ENCODE results near the gene DVL1. TPM values are rescaled to one million over a fixed set of nuclear protein-coding genes. Genes with fewer than 3 reads are reported as not detected.

The DVL1 gene
- total RNA-seq, 1 experiment from 2014 or later, result 71.0 TPM

DNA sequence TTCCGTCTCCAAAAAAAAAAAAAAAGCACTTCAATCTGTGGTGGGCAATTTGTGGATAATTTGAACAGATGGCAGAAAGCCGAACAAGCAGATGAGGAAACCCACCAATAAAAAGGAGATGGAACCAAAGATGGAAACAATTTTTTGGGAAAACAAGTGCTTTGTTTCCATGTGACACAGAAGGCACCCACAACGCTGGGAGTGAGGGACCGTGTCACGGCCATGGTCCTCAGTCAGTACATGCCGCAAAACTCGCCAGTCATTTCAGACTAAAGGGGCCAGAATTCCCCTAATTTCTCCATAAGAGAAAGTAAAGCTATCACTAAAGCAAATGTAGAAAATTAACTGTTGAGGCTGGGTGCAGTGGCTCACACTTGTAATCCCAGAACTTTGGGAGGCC, 44.9 kb upstream of the DVL1 start:
- Mint-ChIP-seq H3K36me3 (ENCODE audit: insufficient read depth in 1 of 3, low read depth in 3 of 3) (peaks cover 70 to 91% (median 83%) of the 10 kb centered on the region in 3 experiments), H3K4me3 (no peak overlapping the region), H3K4me1 (peaks cover 3 to 5% of the 10 kb centered on the region in 2 experiments; a peak in 3 of 4 replicates), H3K9me3 (peaks cover 0 to 2% of the 10 kb centered on the region in 2 experiments; a peak in 1 of 5 replicates), H3K27me3 (ENCODE audit: low read depth) (no peaks in the 10 kb centered on the region), H3K27ac (no peak overlapping the region)
- Histone ChIP-seq H2BK20ac (ENCODE audit: low read depth, low read length, poor library complexity, severe bottlenecking) (no peak overlapping the region), H3T11ph (ENCODE audit: low read length) (no peak overlapping the region), H2BK5ac (ENCODE audit: insufficient read length, low read length) (no peak overlapping the region), H3K14ac (ENCODE audit: insufficient read depth, low read length) (no peak overlapping the region), H4K91ac (ENCODE audit: insufficient read length, low read depth, low read length) (no peak overlapping the region), H3K4ac (ENCODE audit: low read depth, low read length) (no peak overlapping the region), H2BK120ac (ENCODE audit: low read depth, low read length, poor library complexity, severe bottlenecking) (no peak overlapping the region), H3K9ac (ENCODE audit: extremely low read depth, insufficient read length, low read length) (no peak overlapping the region), H4K8ac (replicated peaks; ENCODE audit: insufficient read length, low read depth, low read length) (no peak overlapping the region), H3K27me3 (ENCODE audit: insufficient read depth, low read length) (no peaks in the 10 kb centered on the region), H2AFZ (ENCODE audit: low read length) (no peak overlapping the region), H3K18ac (ENCODE audit: insufficient read length, low read depth, low read length) (no peak overlapping the region), H4K5ac (ENCODE audit: insufficient read length, low read depth, low read length) (no peak overlapping the region), H3K23ac (ENCODE audit: insufficient read length, low read depth, low read length) (no peak overlapping the region), H3K4me2 (ENCODE audit: insufficient read depth, insufficient read length, low read length) (no peak overlapping the region), H3K23me2 (ENCODE audit: insufficient read length, low read depth, low read length, poor library complexity, severe bottlenecking) (peaks cover 5% of the 10 kb centered on the region), H2AK5ac (ENCODE audit: insufficient read length, low read length) (no peak overlapping the region), H3K56ac (ENCODE audit: insufficient read length, low read depth, low read length) (no peak overlapping the region), H3K4me1 (ENCODE audit: insufficient read depth, low read length) (no peaks in the 10 kb centered on the region), H3K27ac (ENCODE audit: insufficient read length, low read depth, low read length) (no peak overlapping the region), H3K9me3 (ENCODE audit: control insufficient read depth, low read depth, low read length) (no peaks in the 10 kb centered on the region), H3K79me1 (ENCODE audit: insufficient read depth, low read depth, low read length, poor library complexity, severe bottlenecking) (peaks cover 12% of the 10 kb centered on the region), H2BK15ac (ENCODE audit: low read depth, low read length) (no peak overlapping the region), H2BK12ac (ENCODE audit: insufficient read length, low read depth, low read length) (no peak overlapping the region), H3K79me2 (ENCODE audit: insufficient read depth, low read length) (peaks cover 8% of the 10 kb centered on the region; the same call in 1 of the 2 replicates), H4K20me1 (ENCODE audit: control insufficient read depth, insufficient read depth, insufficient read length) (no peaks in the 10 kb centered on the region)
- no peak for DNase-seq
- TF ChIP-seq, protein P1, sequence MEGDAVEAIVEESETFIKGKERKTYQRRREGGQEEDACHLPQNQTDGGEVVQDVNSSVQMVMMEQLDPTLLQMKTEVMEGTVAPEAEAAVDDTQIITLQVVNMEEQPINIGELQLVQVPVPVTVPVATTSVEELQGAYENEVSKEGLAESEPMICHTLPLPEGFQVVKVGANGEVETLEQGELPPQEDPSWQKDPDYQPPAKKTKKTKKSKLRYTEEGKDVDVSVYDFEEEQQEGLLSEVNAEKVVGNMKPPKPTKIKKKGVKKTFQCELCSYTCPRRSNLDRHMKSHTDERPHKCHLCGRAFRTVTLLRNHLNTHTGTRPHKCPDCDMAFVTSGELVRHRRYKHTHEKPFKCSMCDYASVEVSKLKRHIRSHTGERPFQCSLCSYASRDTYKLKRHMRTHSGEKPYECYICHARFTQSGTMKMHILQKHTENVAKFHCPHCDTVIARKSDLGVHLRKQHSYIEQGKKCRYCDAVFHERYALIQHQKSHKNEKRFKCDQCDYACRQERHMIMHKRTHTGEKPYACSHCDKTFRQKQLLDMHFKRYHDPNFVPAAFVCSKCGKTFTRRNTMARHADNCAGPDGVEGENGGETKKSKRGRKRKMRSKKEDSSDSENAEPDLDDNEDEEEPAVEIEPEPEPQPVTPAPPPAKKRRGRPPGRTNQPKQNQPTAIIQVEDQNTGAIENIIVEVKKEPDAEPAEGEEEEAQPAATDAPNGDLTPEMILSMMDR (conservative IDR thresholded peaks at IDR 0.05), result no peak
- WGBS (ENCODE audit: extremely low coverage, insufficient read length, low lambda C conversion rate), result no CpG with 5 or more reads among the region's 7 CpGs
